Subcutaneous adipose tissue (tissue), 4 donors: Measurements from ENCODE around the gene PRDM16. TPM values are rescaled to one million over a fixed set of nuclear protein-coding genes. Genes with fewer than 3 reads are reported as not detected.

Experiments used
- CTCF ChIP-seq: fragments of 450-650 bp; IDR thresholded peaks from one replicate; pipeline ENCODE4 v1.5.1; 2016; ENCODE audit warnings: low read depth, mild to moderate bottlenecking, control low read depth, antibody characterized with exemption, moderate library complexity
- total RNA-seq, 4 donors: library from RNA; depleted of rRNA; stranded (reverse); fragments of >200 nt; gene quantifications; one replicate each; pipeline ENCODE4 v1.1.0, GENCODE V29; 2016

Gene PRDM16
- total RNA-seq, 4 donors from 2014 or later: 0.82 to 1.7 (median 1.1) TPM

- no peak for TF ChIP-seq CTCF
These were observed 8.1 kb downstream of the PRDM16 start for GRCh38 chr1:3077081-3077480.

GRCh38 chr1:3077561-3077960 is 8.6 kb downstream of the PRDM16 start:
- no peak for TF ChIP-seq CTCF

GRCh38 chr1:3078430-3078861 is 9.4 kb downstream of the PRDM16 start:
- no peak for TF ChIP-seq CTCF

GRCh38 chr1:3078871-3079270 is 9.9 kb downstream of the PRDM16 start:
- no peak for TF ChIP-seq CTCF

GRCh38 chr1:3079381-3080052 is 10.5 kb downstream of the PRDM16 start:
- no peak for TF ChIP-seq CTCF

- TF ChIP-seq CTCF: no peak
These were observed 11.3 kb downstream of the PRDM16 start for GRCh38 chr1:3080053-3080955.

- TF ChIP-seq CTCF: no peak
These were observed 12.2 kb downstream of the PRDM16 start for GRCh38 chr1:3081171-3081683.
